ENCODE measurements around the gene SPATS2. TPM values are rescaled to one million over a fixed set of nuclear protein-coding genes. Genes with fewer than 3 reads are reported as not detected.
"Not testable (repeated sequence)": the region's sequence is repeated elsewhere in the genome, so short reads cannot be mapped to it uniquely, and the experiment has no call there.

The SPATS2 gene
- polyA plus RNA-seq, 2 donors, result 4.8 to 5.3 TPM

DNA sequence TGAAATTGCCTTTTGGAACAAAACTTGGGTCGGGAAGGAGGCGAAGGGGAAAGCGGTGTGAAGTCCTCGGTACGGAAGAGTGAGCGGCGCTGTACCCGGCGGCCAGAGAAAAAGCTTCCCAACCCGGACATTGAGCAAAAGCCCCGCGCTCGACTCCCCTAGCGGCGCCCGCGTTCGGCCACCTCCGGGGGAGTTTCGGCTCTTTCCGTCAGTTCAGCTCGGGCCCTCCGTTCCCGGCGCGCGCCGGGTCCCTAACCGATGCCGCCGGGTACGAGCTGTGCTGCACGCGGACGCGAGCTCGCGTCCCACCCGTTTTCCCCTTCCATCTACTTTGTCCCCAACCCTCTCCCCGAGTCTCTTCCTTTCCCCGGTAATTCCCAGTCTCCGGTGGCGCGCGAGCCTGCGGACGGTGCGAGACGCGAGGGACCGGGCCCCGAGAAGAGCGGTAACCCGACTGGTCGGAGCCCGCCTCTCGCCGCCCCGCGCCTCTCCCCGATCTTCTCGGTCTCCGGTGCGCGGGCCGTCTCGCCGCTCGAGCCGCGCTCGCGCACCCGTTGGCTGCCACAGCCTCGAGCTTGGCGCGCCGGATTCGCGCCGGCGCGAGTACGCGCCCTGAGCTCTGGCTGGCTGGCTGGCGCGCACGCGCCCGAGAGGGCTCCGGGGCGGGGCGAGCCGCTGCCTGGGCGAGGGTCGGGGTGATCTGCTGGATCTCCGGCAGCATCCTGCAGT is 446 bp upstream of the SPATS2 start:
- no peaks in the 10 kb centered on the region for H3K27me3 ChIP-seq (ENCODE audit: control insufficient read depth in 1 of 2, insufficient read depth in 2 of 2, low read length in 2 of 2)
- no peaks in the 10 kb centered on the region for H3K36me3 ChIP-seq (ENCODE audit: control insufficient read depth in 2 of 2, insufficient read depth in 2 of 2, low read length in 1 of 2)
- peaks cover 0 to 2% of the 10 kb centered on the region in 2 donors for H3K4me1 ChIP-seq (ENCODE audit: control insufficient read depth in 2 of 2, insufficient read depth in 2 of 2, low read length in 1 of 2)
- WGBS, 2 donors, result 0% methylated on average over 71 to 97 of the region's 97 CpGs
- H3K27ac ChIP-seq (ENCODE audit: low read depth in 2 of 2, low read length in 1 of 2), result peak overlapping the region; percentile 91 to 93
- H3K4me3 ChIP-seq (ENCODE audit: low read depth in 1 of 2, low read length in 2 of 2), result peak overlapping the region; percentile 68 to 91
- H3K9me3 ChIP-seq (ENCODE audit: control insufficient read depth in 2 of 2, insufficient read depth in 1 of 2, low read depth in 1 of 2, low read length in 1 of 2), result no peaks in the 10 kb centered on the region

DNA sequence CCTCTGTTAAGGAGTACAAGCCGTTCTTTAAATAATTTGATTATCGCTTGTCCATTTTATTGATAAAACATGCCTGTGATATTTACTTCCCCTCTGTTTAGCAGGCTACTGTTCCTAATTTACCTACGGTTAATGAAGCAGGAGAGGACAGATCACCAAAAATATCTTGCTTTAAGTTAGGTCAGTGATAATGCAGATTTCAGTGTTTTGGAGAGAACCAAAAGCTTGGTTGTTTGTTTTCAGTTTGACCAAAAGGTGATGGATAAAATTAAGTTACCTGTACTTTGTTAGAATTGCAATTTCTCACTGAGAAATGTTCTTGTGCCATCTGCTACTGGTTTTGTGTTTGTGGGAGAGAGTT is 958 bp downstream of the SPATS2 start:
- H3K27me3 ChIP-seq (ENCODE audit: control insufficient read depth in 1 of 2, insufficient read depth in 2 of 2, low read length in 2 of 2), result no peaks in the 10 kb centered on the region
- H3K36me3 ChIP-seq (ENCODE audit: control insufficient read depth in 2 of 2, insufficient read depth in 2 of 2, low read length in 1 of 2), result no peaks in the 10 kb centered on the region
- peaks cover 0 to 2% of the 10 kb centered on the region in 2 donors for H3K4me1 ChIP-seq (ENCODE audit: control insufficient read depth in 2 of 2, insufficient read depth in 2 of 2, low read length in 1 of 2)
- no peaks in the 10 kb centered on the region for H3K9me3 ChIP-seq (ENCODE audit: control insufficient read depth in 2 of 2, insufficient read depth in 1 of 2, low read depth in 1 of 2, low read length in 1 of 2)
- WGBS, 2 donors, result 23 to 24% methylated on average over 3 of the region's 3 CpGs
- H3K4me3 ChIP-seq (ENCODE audit: low read depth in 1 of 2, low read length in 2 of 2), result peak overlapping the region in 1 of 2 donors; percentile 68
- no peak overlapping the region for H3K27ac ChIP-seq (ENCODE audit: low read depth in 2 of 2, low read length in 1 of 2)

DNA sequence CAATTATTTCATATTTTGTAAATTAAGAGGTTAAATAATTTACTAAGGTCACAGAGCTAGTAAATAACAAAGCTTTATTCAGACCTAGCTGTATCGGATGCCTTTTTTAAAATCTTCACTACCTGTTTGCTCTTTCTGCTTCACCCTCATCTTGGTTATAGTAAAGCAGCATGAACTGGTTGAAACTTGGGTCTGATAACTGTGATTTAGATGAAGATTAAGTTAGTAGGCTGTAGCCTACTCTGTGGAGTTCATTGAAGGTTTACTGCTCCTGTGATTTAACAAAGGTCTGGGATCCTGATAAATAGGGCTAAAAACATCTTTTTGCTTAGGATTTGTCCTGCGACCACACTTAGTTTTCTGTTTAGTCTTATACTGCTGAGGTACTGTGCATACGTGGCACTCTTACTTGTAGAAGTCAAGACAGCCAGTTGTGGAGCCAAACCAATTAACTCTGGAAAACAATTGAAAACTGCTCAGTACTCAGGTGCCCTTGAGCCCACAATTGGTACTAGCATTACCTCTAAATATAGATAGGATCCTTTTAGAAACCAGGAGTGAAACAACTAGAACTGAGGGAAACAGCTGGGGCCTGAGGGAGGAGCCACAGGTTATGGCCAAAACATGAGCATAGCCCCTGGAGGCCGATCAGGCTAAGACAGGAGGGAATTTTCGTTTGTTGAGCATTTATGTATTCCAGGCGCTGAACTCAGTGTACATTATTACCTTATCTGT is 2.3 kb downstream of the SPATS2 start:
- no peaks in the 10 kb centered on the region for H3K36me3 ChIP-seq (ENCODE audit: control insufficient read depth in 2 of 2, insufficient read depth in 2 of 2, low read length in 1 of 2)
- H3K4me1 ChIP-seq (ENCODE audit: control insufficient read depth in 2 of 2, insufficient read depth in 2 of 2, low read length in 1 of 2), result peaks cover 0 to 2% of the 10 kb centered on the region in 2 donors
- whole genome bisulfite sequencing, 2 donors, result 46 to 50% methylated on average over 6 of the region's 6 CpGs
- H3K4me3 ChIP-seq (ENCODE audit: low read depth in 1 of 2, low read length in 2 of 2), result no peak overlapping the region
- no peak overlapping the region for H3K27ac ChIP-seq (ENCODE audit: low read depth in 2 of 2, low read length in 1 of 2)
- H3K27me3 ChIP-seq (ENCODE audit: control insufficient read depth in 1 of 2, insufficient read depth in 2 of 2, low read length in 2 of 2), result no peaks in the 10 kb centered on the region
- H3K9me3 ChIP-seq (ENCODE audit: control insufficient read depth in 2 of 2, insufficient read depth in 1 of 2, low read depth in 1 of 2, low read length in 1 of 2), result no peaks in the 10 kb centered on the region

DNA sequence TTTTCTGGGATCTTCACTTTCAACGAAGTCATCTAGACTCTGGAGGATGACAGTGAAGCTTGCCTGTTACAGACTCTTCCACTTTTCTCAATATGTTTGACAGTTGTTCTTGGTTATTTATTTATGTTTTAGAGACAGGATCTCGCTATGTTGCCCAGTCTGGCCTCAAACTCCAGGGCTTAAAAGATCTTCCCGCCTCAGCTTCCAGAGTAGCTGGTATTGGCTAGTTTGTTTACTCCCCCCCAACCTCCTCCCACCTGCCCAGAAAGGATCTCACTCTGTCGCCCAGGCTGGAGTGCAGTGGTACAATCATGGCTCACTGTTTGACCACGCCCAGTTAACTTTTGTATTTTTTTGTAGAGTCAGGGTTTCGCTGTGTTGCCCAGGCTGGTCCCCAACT is 3.3 kb downstream of the SPATS2 start:
- Histone ChIP-seq H3K9me3 (ENCODE audit: control insufficient read depth in 2 of 2, insufficient read depth in 1 of 2, low read depth in 1 of 2, low read length in 1 of 2) (no peaks in the 10 kb centered on the region), H3K4me1 (ENCODE audit: control insufficient read depth in 2 of 2, insufficient read depth in 2 of 2, low read length in 1 of 2) (peaks cover 0 to 2% of the 10 kb centered on the region in 2 donors), H3K27ac (ENCODE audit: low read depth in 2 of 2, low read length in 1 of 2) (no peak overlapping the region), H3K27me3 (ENCODE audit: control insufficient read depth in 1 of 2, insufficient read depth in 2 of 2, low read length in 2 of 2) (no peaks in the 10 kb centered on the region), H3K36me3 (ENCODE audit: control insufficient read depth in 2 of 2, insufficient read depth in 2 of 2, low read length in 1 of 2) (no peaks in the 10 kb centered on the region), H3K4me3 (ENCODE audit: low read depth in 1 of 2, low read length in 2 of 2) (no peak overlapping the region)
- 92 to 93% methylated on average over 6 of the region's 6 CpGs for WGBS, 2 donors

DNA sequence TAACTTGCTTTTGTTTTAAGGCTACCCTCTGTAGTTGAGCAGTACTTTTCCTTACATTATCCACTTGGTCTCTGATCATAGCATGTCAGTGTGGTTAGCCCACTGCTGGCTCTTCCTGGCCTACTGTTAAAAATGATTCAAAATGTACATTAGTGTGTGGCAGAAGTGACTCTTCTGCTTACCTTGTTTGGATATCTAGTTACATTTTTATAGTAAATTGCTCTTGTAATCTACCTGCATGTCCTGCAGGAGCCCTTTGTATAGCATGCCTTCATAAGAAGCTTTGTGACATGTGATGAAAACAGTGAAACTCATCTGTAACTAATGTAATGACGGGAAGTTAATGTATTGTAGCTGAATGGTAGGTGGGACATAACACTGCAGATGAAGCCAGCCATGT is 8.1 kb downstream of the SPATS2 start:
- no peak overlapping the region for H3K4me3 ChIP-seq (ENCODE audit: low read depth in 1 of 2, low read length in 2 of 2)
- 85 to 96% methylated on average over 1 of the region's 1 CpG for WGBS, 2 donors

DNA sequence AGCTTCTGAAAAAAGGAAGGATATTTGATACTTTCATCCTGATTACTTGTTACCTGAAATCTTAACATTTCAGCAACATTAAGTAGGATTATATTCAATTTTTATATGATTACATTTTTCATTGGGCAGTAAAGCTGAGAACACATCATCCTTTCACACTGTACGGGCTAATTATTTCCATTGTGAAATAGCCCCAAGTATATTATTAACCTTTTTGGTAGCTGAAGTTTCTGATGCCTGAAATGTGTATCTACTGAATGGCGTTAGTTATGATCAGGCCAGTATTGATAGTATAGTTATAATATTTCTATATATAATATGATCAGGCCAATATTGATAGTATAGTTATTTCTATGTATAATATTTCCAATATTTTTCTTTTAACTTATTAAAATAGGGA is 10.1 kb downstream of the SPATS2 start:
- Histone ChIP-seq H3K4me1 (ENCODE audit: control insufficient read depth in 2 of 2, insufficient read depth in 2 of 2, low read length in 1 of 2) (no peaks in the 10 kb centered on the region), H3K36me3 (ENCODE audit: control insufficient read depth in 2 of 2, insufficient read depth in 2 of 2, low read length in 1 of 2) (no peaks in the 10 kb centered on the region), H3K27ac (ENCODE audit: low read depth in 2 of 2, low read length in 1 of 2) (no peak overlapping the region), H3K9me3 (ENCODE audit: control insufficient read depth in 2 of 2, insufficient read depth in 1 of 2, low read depth in 1 of 2, low read length in 1 of 2) (no peaks in the 10 kb centered on the region), H3K4me3 (ENCODE audit: low read depth in 1 of 2, low read length in 2 of 2) (no peak overlapping the region), H3K27me3 (ENCODE audit: control insufficient read depth in 1 of 2, insufficient read depth in 2 of 2, low read length in 2 of 2) (no peaks in the 10 kb centered on the region)
- WGBS, 2 donors, result 72 to 87% methylated on average over 2 of the region's 2 CpGs

More for the DNA sequence above, 8.1 kb downstream of the SPATS2 start:
- Histone ChIP-seq H3K27ac (ENCODE audit: low read depth in 2 of 2, low read length in 1 of 2) (no peak overlapping the region), H3K4me1 (ENCODE audit: control insufficient read depth in 2 of 2, insufficient read depth in 2 of 2, low read length in 1 of 2) (peaks cover 0 to 2% of the 10 kb centered on the region in 2 donors), H3K27me3 (ENCODE audit: control insufficient read depth in 1 of 2, insufficient read depth in 2 of 2, low read length in 2 of 2) (no peaks in the 10 kb centered on the region), H3K9me3 (ENCODE audit: control insufficient read depth in 2 of 2, insufficient read depth in 1 of 2, low read depth in 1 of 2, low read length in 1 of 2) (no peaks in the 10 kb centered on the region), H3K36me3 (ENCODE audit: control insufficient read depth in 2 of 2, insufficient read depth in 2 of 2, low read length in 1 of 2) (no peaks in the 10 kb centered on the region)

DNA sequence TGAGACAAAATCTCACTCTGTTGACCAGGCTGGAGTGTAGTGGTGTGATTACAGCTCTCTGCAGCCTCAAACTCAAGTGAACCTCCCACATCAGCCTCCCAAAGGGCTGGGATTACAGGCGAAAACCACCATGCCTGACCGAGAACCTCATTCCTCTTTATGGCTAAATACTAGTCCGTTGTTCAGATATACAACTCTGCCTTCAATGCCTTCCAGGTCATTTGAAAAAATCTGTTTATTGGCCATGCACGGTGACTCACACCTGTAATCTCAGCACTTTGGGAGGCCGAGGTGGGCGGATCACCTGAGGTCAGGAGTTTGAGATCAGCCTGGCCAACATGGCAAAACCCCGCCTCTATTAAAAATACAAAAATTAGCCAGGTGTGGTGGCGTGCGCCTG is 12.9 kb downstream of the SPATS2 start:
- not testable (repeated sequence) for H3K36me3 ChIP-seq (ENCODE audit: control insufficient read depth in 2 of 2, insufficient read depth in 2 of 2, low read length in 1 of 2); H3K27me3 ChIP-seq (ENCODE audit: control insufficient read depth in 1 of 2, insufficient read depth in 2 of 2, low read length in 2 of 2); H3K4me3 ChIP-seq (ENCODE audit: low read depth in 1 of 2, low read length in 2 of 2); H3K9me3 ChIP-seq (ENCODE audit: control insufficient read depth in 2 of 2, insufficient read depth in 1 of 2, low read depth in 1 of 2, low read length in 1 of 2); H3K27ac ChIP-seq (ENCODE audit: low read depth in 2 of 2, low read length in 1 of 2); H3K4me1 ChIP-seq (ENCODE audit: control insufficient read depth in 2 of 2, insufficient read depth in 2 of 2, low read length in 1 of 2)
- 90 to 94% methylated on average over 9 of the region's 9 CpGs for WGBS, 2 donors

DNA sequence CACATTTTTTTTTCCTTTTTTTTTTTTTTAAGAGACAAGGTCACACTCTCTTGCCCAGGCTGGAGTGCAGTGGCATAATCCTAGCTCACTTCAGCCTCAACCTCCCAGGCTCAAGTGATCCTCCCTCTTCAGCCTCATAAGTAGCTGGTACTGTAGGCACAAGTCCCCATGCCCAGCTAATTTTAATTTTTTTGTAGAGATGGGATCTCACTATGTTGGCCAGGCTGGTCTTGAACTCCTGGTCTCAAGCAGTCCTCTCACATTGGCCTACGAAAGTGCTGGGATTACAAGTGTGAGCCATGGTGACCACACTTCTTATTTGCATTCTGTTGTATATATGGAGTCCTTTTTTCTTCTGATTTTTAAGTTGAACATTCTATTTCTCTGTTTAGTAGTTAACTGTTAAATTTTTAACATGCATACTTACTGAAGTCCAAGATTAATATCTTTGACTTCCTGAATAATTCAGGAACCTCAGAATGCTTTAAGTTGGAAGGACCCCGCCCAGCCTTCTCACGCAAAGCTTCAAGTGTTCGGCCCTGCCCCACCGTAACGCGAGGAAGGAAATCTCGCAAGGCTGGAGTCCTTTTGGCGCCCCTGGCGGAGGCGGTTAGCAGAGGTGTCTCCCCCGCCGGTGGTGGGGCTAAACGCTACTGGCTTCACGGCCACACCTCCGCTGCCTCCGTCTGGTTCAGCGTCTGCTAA is 21.6 kb downstream of the SPATS2 start:
- no peaks in the 10 kb centered on the region for H3K27me3 ChIP-seq (ENCODE audit: control insufficient read depth in 1 of 2, insufficient read depth in 2 of 2, low read length in 2 of 2)
- no peaks in the 10 kb centered on the region for H3K9me3 ChIP-seq (ENCODE audit: control insufficient read depth in 2 of 2, insufficient read depth in 1 of 2, low read depth in 1 of 2, low read length in 1 of 2)
- H3K27ac ChIP-seq (ENCODE audit: low read depth in 2 of 2, low read length in 1 of 2), result no peak overlapping the region
- H3K4me3 ChIP-seq (ENCODE audit: low read depth in 1 of 2, low read length in 2 of 2), result no peak overlapping the region
- no peaks in the 10 kb centered on the region for H3K4me1 ChIP-seq (ENCODE audit: control insufficient read depth in 2 of 2, insufficient read depth in 2 of 2, low read length in 1 of 2)
- WGBS, 2 donors, result 78 to 80% methylated on average over 18 of the region's 18 CpGs
- no peaks in the 10 kb centered on the region for H3K36me3 ChIP-seq (ENCODE audit: control insufficient read depth in 2 of 2, insufficient read depth in 2 of 2, low read length in 1 of 2)

DNA sequence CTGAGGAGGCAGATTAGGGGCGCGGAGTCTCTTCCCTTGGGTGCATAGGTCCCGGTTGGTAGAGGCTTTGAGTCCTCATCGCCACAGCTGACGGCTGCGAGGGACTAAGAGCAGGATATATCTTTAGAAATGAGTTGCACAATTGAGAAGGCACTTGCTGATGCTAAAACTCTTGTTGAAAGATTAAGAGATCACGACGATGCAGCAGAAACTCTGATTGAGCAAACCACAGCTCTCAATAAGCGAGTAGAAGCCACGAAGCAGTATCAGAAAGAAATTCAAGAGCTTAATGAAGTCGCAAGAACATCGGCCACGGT is 22.1 kb downstream of the SPATS2 start:
- H3K27ac ChIP-seq (ENCODE audit: low read depth in 2 of 2, low read length in 1 of 2), result no peak overlapping the region
- H3K4me1 ChIP-seq (ENCODE audit: control insufficient read depth in 2 of 2, insufficient read depth in 2 of 2, low read length in 1 of 2), result no peaks in the 10 kb centered on the region
- H3K27me3 ChIP-seq (ENCODE audit: control insufficient read depth in 1 of 2, insufficient read depth in 2 of 2, low read length in 2 of 2), result no peaks in the 10 kb centered on the region
- H3K4me3 ChIP-seq (ENCODE audit: low read depth in 1 of 2, low read length in 2 of 2), result no peak overlapping the region
- WGBS, 2 donors, result 90% methylated on average over 13 of the region's 13 CpGs
- no peaks in the 10 kb centered on the region for H3K36me3 ChIP-seq (ENCODE audit: control insufficient read depth in 2 of 2, insufficient read depth in 2 of 2, low read length in 1 of 2)
- H3K9me3 ChIP-seq (ENCODE audit: control insufficient read depth in 2 of 2, insufficient read depth in 1 of 2, low read depth in 1 of 2, low read length in 1 of 2), result no peaks in the 10 kb centered on the region
